Measurements from ENCODE around the gene FAM236D. TPM values are rescaled to one million over a fixed set of nuclear protein-coding genes. Genes with fewer than 3 reads are reported as not detected.
"Not testable (repeated sequence)": the region's sequence is repeated elsewhere in the genome, so short reads cannot be mapped to it uniquely, and the experiment has no call there.

The FAM236D gene
- total RNA-seq: not detected in 2 replicates
- long read RNA-seq: 0 reads

DNA sequence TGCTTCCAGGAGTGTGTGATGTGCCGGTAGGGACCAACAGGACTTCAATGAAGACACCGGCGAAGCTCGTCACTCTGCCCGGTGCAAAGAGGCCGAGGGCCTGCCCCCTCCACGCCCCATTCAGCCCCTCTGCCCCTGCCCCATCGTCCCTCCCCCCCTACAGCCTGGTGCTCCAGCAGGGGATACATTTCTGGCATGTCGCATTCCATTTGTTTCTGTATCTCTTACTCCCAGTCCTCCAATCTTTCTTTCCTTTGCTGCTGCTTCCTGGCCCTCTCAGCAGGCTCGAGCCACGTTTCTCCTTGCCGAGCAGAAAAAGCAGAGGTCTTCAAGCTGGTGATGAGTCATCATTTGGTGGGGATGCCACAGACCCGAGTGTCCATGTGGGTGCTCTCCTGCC is at the start of gene FAM236D:
FAM236D (minus strand) TSS at position 101 of the 400 bp plus-strand sequence; CDS start at position 1, 100 bp downstream.
- not testable (repeated sequence) for H3K27me3 Mint-ChIP-seq; H3K36me3 Mint-ChIP-seq (ENCODE audit: insufficient read depth); H3K9me3 Mint-ChIP-seq (ENCODE audit: low read depth)

DNA sequence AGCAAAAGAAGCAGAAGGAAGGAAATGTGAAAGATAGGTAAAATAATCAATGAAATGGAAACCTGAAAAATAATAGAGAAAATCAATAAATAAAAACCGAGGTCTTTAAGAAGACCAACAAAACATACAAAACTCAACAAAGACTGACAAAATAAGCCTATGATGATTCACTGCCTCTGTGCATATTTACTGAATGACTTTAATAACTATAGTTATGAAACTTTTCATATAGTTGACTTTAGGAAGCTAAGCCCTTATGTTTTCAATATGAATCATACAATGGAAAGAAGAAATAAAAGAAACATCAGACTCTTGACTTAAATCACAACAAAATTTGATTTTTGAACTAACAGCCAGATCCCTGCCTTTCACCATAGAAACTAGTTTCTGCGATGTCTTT is 29.5 kb upstream of the FAM236D start:
- H3K9me3 Mint-ChIP-seq (ENCODE audit: low read depth); H3K27ac Mint-ChIP-seq; H3K27me3 Mint-ChIP-seq; H3K4me1 Mint-ChIP-seq (ENCODE audit: low read depth); DNase-seq (ENCODE audit: low spot score, unreplicated experiment); H3K4me3 Mint-ChIP-seq (ENCODE audit: low read depth); H3K36me3 Mint-ChIP-seq (ENCODE audit: insufficient read depth): not testable (repeated sequence)

More for the DNA sequence above, at the start of gene FAM236D:
- H3K4me1 Mint-ChIP-seq (ENCODE audit: low read depth); DNase-seq (ENCODE audit: low spot score, unreplicated experiment); H3K27ac Mint-ChIP-seq; H3K4me3 Mint-ChIP-seq (ENCODE audit: low read depth): not testable (repeated sequence)

DNA sequence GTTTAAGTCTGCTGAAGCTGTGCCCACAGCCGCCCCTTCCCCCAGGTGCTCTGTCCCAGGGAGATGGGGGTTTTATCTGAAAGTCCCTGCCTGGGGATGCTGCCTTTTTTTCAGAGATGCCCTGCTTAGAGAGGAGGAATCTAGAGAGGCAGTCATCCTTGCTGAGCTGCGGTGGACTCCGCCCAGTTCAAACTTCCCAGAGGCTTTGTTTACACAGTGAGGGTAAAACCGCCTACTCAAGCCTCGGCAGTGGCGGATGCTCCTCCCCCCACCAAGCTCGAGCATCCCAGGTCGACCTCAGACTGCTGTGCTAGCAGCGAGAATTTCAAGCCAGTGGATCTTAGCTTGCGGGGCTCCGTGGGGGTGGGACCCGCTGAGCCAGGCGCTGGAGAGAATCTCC is 22.7 kb upstream of the FAM236D start:
- H3K9me3 Mint-ChIP-seq (ENCODE audit: low read depth); H3K4me1 Mint-ChIP-seq (ENCODE audit: low read depth); H3K27me3 Mint-ChIP-seq; DNase-seq (ENCODE audit: low spot score, unreplicated experiment); H3K4me3 Mint-ChIP-seq (ENCODE audit: low read depth); H3K27ac Mint-ChIP-seq; H3K36me3 Mint-ChIP-seq (ENCODE audit: insufficient read depth): not testable (repeated sequence)

DNA sequence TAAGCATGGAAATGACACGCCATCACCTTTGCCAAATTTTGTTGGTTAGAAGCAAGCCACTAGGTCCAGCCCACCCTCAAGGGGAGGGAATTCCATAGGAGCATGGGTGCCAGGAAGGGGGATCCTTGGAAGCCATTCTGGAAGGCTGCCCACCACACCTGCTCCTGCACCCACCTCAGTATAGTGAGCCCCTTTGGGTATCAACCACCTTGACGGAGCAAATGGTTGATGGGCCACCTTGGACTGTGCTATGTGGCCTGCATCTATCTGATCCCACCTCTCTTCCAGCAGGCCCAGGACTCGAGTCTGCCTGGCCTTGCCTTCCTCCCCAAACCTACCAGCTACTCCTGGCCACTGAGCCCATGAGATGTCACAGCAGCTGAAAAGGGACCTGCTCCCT is 17.6 kb downstream of the FAM236D start:
- H3K4me1 Mint-ChIP-seq (ENCODE audit: low read depth); H3K27me3 Mint-ChIP-seq; H3K4me3 Mint-ChIP-seq (ENCODE audit: low read depth); H3K9me3 Mint-ChIP-seq (ENCODE audit: low read depth); H3K27ac Mint-ChIP-seq; H3K36me3 Mint-ChIP-seq (ENCODE audit: insufficient read depth); DNase-seq (ENCODE audit: low spot score, unreplicated experiment): not testable (repeated sequence)

DNA sequence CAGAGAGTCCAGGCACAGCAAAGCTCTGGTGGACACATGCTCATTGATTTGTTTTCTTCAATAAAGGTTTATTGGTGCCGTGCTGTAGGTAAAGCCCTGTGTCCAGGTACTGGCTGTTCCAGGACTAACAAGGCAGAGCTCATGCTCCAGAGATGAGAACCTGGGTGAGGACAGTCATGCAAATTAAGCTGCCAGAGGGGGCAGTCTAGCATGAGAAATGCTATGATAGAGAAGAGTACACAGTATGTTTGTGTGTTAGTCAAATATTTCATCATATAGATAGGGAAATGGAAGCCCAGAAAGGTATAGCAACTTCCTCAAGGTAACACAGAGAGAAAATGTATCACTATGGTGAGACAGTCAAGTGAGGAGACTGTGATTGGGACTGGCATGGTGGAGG is 19.9 kb downstream of the FAM236D start:
- not testable (repeated sequence) for H3K36me3 Mint-ChIP-seq (ENCODE audit: insufficient read depth); H3K9me3 Mint-ChIP-seq (ENCODE audit: low read depth); H3K27ac Mint-ChIP-seq; DNase-seq (ENCODE audit: low spot score, unreplicated experiment); H3K27me3 Mint-ChIP-seq; H3K4me3 Mint-ChIP-seq (ENCODE audit: low read depth); H3K4me1 Mint-ChIP-seq (ENCODE audit: low read depth)

DNA sequence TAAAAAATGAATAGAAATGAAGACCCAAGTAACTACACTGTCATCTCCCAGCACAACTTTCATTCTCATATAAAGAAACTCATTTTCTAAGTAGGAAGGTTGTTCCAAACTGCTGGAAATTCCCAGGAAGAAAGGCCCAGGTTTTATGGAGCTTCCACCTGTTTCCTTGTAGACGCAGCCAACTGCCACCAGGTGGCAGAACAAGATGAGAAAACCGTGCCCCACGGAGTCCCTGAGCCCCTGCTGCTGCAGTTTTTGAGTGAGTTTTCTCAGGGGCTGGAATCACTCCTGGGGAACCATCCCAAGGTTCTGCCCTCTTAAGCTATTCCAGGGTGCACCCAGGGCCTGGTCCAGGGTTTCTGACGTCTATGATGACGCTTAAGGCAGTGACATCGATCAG is 24.0 kb downstream of the FAM236D start:
- H3K4me3 Mint-ChIP-seq (ENCODE audit: low read depth); H3K9me3 Mint-ChIP-seq (ENCODE audit: low read depth); H3K36me3 Mint-ChIP-seq (ENCODE audit: insufficient read depth); H3K27me3 Mint-ChIP-seq; H3K4me1 Mint-ChIP-seq (ENCODE audit: low read depth); DNase-seq (ENCODE audit: low spot score, unreplicated experiment); H3K27ac Mint-ChIP-seq: not testable (repeated sequence)

DNA sequence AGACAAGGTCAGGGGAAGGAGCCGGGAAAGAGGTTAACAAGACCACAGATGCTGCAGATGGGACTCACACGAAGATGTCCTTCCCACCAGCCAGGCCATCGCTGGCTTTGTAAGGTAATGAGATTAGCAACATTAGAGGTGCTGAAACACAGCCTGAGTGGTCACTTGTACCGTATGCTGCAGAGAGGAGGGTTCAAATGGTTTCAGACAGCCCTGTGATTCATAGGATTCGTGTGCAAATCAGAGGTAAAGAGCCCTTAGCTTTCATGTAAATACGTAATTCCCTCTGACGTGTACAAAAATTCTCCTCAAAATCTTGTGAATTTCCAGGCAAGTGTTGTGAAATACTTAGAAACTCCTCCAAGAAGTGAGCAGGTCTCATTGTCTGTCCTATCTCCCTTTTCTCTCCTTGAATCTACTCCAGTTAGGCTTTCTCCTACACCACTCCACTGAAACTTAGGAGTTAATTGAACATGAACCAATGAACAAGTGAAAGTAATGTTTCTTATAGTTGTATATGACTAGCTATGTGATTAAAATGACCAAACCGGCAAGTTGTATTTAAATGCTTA is 24.6 kb downstream of the FAM236D start:
- H3K27ac Mint-ChIP-seq; H3K36me3 Mint-ChIP-seq (ENCODE audit: insufficient read depth); DNase-seq (ENCODE audit: low spot score, unreplicated experiment): not testable (repeated sequence)

DNA sequence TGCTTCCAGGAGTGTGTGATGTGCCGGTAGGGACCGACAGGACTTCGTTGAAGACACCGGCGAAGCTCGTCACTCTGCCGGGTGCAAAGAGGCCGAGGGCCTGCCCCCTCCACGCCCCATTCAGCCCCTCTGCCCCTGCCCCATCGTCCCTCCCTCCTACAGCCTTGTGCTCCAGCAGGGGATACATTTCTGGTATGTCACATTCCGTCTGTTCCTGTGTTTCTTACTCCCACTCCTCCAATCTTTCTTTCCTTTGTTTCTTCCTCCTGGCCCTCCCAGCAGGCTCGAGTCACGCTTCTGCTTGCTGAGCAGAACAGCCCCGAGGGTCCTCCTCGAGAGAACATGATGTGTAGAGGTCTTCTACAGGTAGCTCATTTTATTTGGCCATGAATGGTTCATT is 25.4 kb downstream of the FAM236D start, which contains the start of gene FAM236B:
FAM236B (minus strand) TSS at position 101 of the 400 bp plus-strand sequence; CDS start at position 1, 100 bp downstream.
- not testable (repeated sequence) for DNase-seq (ENCODE audit: low spot score, unreplicated experiment); H3K27ac Mint-ChIP-seq; H3K9me3 Mint-ChIP-seq (ENCODE audit: low read depth); H3K4me1 Mint-ChIP-seq (ENCODE audit: low read depth); H3K27me3 Mint-ChIP-seq; H3K4me3 Mint-ChIP-seq (ENCODE audit: low read depth); H3K36me3 Mint-ChIP-seq (ENCODE audit: insufficient read depth)

More for the DNA sequence above, 24.6 kb downstream of the FAM236D start:
- H3K27me3 Mint-ChIP-seq; H3K4me1 Mint-ChIP-seq (ENCODE audit: low read depth); H3K9me3 Mint-ChIP-seq (ENCODE audit: low read depth); H3K4me3 Mint-ChIP-seq (ENCODE audit: low read depth): not testable (repeated sequence)

DNA sequence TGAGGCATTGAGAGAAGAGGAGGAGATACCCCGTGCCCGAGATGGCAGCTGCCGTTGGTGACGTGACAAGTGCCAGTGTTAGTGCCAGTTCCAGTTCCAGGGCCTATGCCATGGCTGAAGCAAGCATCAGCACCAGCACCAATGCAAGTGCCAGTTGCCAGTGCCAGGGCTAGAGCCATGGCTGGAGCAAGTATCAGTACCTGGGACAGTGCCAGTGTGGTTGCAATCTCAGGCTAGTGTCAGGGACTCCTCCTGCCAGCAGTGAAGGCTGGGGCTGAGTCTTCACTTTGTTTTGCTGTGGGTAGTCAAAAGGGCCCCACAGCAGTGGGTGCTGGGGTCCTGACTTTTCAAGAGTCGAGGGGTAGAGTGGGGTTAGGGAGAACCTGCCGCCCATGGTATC is 29.9 kb downstream of the FAM236D start:
- H3K4me3 Mint-ChIP-seq (ENCODE audit: low read depth); H3K9me3 Mint-ChIP-seq (ENCODE audit: low read depth); H3K4me1 Mint-ChIP-seq (ENCODE audit: low read depth); H3K36me3 Mint-ChIP-seq (ENCODE audit: insufficient read depth); H3K27ac Mint-ChIP-seq; DNase-seq (ENCODE audit: low spot score, unreplicated experiment); H3K27me3 Mint-ChIP-seq: not testable (repeated sequence)

DNA sequence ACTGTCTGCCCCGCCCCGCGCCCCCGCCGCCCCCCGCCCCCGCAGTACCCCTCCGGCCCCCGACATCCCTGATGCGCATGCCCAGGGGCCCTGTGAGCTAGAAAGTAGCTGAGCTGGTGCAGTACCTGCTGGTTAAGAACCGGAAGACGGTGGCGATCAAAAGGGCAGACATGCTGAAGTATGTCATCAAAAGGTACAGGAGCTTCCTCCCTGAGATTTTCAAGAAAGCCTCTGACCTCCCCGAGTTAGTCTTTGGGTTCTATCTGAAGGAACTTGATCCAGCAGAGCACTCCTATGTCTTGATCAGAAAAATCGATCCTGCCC is 30.6 kb downstream of the FAM236D start:
- H3K27me3 Mint-ChIP-seq; H3K27ac Mint-ChIP-seq; DNase-seq (ENCODE audit: low spot score, unreplicated experiment); H3K4me1 Mint-ChIP-seq (ENCODE audit: low read depth); H3K9me3 Mint-ChIP-seq (ENCODE audit: low read depth); H3K36me3 Mint-ChIP-seq (ENCODE audit: insufficient read depth); H3K4me3 Mint-ChIP-seq (ENCODE audit: low read depth): not testable (repeated sequence)

DNA sequence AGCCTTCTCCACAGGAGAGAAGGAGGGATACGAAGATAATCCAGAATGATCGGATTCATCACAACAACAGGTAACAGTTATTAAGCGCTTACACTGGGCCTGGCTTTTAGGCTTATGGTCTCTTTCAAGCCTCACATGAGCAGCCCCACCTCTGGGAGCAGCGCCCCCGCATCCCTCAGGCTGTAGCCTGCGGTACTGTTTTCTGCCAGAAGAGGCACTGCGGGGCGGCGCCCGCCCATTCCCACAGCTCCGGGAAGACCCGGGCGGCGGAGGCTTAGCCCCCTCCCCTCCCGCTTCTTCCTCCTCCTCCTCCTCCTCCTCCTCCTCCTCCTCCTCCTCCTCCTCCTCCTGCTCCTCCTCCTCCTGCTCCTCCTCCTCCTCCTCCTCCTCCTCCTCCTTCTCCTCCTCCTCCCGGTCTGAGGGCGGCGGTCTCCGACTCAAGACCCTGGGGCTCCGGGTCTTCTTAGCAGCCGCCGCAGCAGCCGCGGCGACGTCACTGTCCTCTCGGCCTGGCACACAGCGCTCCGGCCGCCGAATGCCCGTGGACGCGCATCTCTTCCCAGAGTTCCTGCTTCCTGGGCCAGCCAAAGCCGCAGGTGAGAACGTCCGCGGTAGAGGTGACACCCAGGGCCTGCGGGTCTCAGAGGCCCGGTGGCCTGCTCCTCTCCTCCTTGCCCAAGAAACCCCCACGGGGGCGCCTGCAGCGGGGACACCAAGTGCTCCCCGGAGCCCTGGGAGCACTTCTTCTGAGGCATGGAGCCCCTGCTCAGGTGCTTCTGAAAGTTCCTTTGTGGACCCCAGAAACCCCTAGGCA is 31.1 kb downstream of the FAM236D start, which contains the start of gene DMRTC1B:
DMRTC1B (plus strand) TSS at position 238 of the 814 bp plus-strand sequence. CDS start 68,246 bp downstream, outside the sequence.
- not testable (repeated sequence) for H3K4me1 Mint-ChIP-seq (ENCODE audit: low read depth); H3K4me3 Mint-ChIP-seq (ENCODE audit: low read depth); H3K27ac Mint-ChIP-seq; H3K36me3 Mint-ChIP-seq (ENCODE audit: insufficient read depth); DNase-seq (ENCODE audit: low spot score, unreplicated experiment); H3K27me3 Mint-ChIP-seq; H3K9me3 Mint-ChIP-seq (ENCODE audit: low read depth)

DNA sequence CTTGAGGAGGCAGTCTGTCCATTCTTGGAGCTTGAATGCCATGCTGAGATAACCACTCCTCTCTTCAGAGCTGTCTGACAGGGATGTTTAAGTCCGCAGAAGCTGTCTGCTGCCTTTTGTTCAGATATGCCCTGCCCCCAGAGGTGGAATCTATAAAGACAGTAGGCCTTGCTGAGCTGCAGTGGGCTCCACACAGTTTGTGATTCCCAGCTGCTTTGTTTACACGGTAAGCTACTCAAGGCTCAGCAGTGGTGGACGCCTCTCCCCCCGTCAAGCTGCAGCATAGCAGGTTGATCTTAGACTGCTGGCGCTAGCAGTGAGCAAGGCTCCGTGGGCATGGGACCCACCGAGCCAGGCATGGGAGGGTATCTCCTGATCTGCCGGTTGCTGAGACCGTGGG is 47.6 kb downstream of the FAM236D start:
- DNase-seq (ENCODE audit: low spot score, unreplicated experiment); H3K4me1 Mint-ChIP-seq (ENCODE audit: low read depth); H3K36me3 Mint-ChIP-seq (ENCODE audit: insufficient read depth); H3K9me3 Mint-ChIP-seq (ENCODE audit: low read depth); H3K4me3 Mint-ChIP-seq (ENCODE audit: low read depth); H3K27ac Mint-ChIP-seq; H3K27me3 Mint-ChIP-seq: not testable (repeated sequence)

All from progenitor cell of endocrine pancreas (in vitro differentiated cells).